ENCODE data around the gene INCA1.

The INCA1 gene

GRCh38 chr17:4966844-4967538, 30.3 kb downstream of the INCA1 start:
- no peak for TF ChIP-seq EZH2 (IDR thresholded peaks at IDR 0.05; ENCODE audit: borderline replicate concordance, low read length)
- TF ChIP-seq CTCF (IDR thresholded peaks at IDR 0.05; ENCODE audit: low read length): no peak

GRCh38 chr17:4965311-4965986, 31.9 kb downstream of the INCA1 start:
- H3F3A ChIP-seq (ENCODE audit: insufficient read depth, low read length): no peaks in the 10 kb centered on the region
- 0 out of 2 replicates have a peak, but pooled peaks cover 3% of the 10 kb centered on the region for H3K79me2 ChIP-seq (ENCODE audit: insufficient read depth, low read length)
- no peak overlapping the region for H3K4me2 ChIP-seq (ENCODE audit: low read length)
- no peaks in the 10 kb centered on the region for H3K9me2 ChIP-seq (ENCODE audit: low read depth, low read length)
- no peaks in the 10 kb centered on the region for H3K9me3 ChIP-seq (ENCODE audit: low read length)
- no peaks in the 10 kb centered on the region for H4K20me1 ChIP-seq (ENCODE audit: insufficient read depth, low read length)
- H2AFZ ChIP-seq (ENCODE audit: low read length): no peak overlapping the region
- TF ChIP-seq EZH2 (IDR thresholded peaks at IDR 0.05; ENCODE audit: borderline replicate concordance, low read length) (no peak), CTCF (IDR thresholded peaks at IDR 0.05; ENCODE audit: low read length) (no peak)
- H3K4me1 ChIP-seq (ENCODE audit: insufficient read depth, low read length, severe bottlenecking): peaks cover 25% of the 10 kb centered on the region
- H3K4me3 ChIP-seq (ENCODE audit: low read depth, low read length, poor library complexity, severe bottlenecking): no peak overlapping the region
- no peak overlapping the region for H3K9ac ChIP-seq (ENCODE audit: low read length)
- no peaks in the 10 kb centered on the region for H3K27me3 ChIP-seq (ENCODE audit: insufficient read depth, low read length)
- peaks cover 33% of the 10 kb centered on the region; the same call in 1 of the 2 replicates for H3K36me3 ChIP-seq (ENCODE audit: insufficient read depth, low read length)
- no peak overlapping the region for H3K27ac ChIP-seq (ENCODE audit: low read depth, low read length, poor library complexity, severe bottlenecking)

More at GRCh38 chr17:4966844-4967538, 30.3 kb downstream of the INCA1 start:
- H3K4me2 ChIP-seq (ENCODE audit: low read length): peak overlapping the region; percentile 81
- H3K79me2 ChIP-seq (ENCODE audit: insufficient read depth, low read length): 0 out of 2 replicates have a peak, but pooled peaks cover 3% of the 10 kb centered on the region
- peak overlapping the region; percentile 90 for H3K27ac ChIP-seq (ENCODE audit: low read depth, low read length, poor library complexity, severe bottlenecking)
- no peaks in the 10 kb centered on the region for H3K9me3 ChIP-seq (ENCODE audit: low read length)
- H3K4me3 ChIP-seq (ENCODE audit: low read depth, low read length, poor library complexity, severe bottlenecking): peak overlapping the region; percentile 84
- H3K36me3 ChIP-seq (ENCODE audit: insufficient read depth, low read length): peaks cover 37% of the 10 kb centered on the region; the same call in 1 of the 2 replicates
- H3K4me1 ChIP-seq (ENCODE audit: insufficient read depth, low read length, severe bottlenecking): peaks cover 25% of the 10 kb centered on the region
- peak overlapping the region; percentile 92 for H3K9ac ChIP-seq (ENCODE audit: low read length)
- no peaks in the 10 kb centered on the region for H3K9me2 ChIP-seq (ENCODE audit: low read depth, low read length)
- no peaks in the 10 kb centered on the region for H4K20me1 ChIP-seq (ENCODE audit: insufficient read depth, low read length)
- no peaks in the 10 kb centered on the region for H3F3A ChIP-seq (ENCODE audit: insufficient read depth, low read length)
- H2AFZ ChIP-seq (ENCODE audit: low read length): no peak overlapping the region
- no peaks in the 10 kb centered on the region for H3K27me3 ChIP-seq (ENCODE audit: insufficient read depth, low read length)

GRCh38 chr17:4960279-4960922, 36.9 kb downstream of the INCA1 start:
- no peak overlapping the region for H3K9ac ChIP-seq (ENCODE audit: low read length)
- H3K9me2 ChIP-seq (ENCODE audit: low read depth, low read length): no peaks in the 10 kb centered on the region
- H2AFZ ChIP-seq (ENCODE audit: low read length): no peak overlapping the region
- no peak overlapping the region for H3K27ac ChIP-seq (ENCODE audit: low read depth, low read length, poor library complexity, severe bottlenecking)
- no peaks in the 10 kb centered on the region for H3K4me1 ChIP-seq (ENCODE audit: insufficient read depth, low read length, severe bottlenecking)
- no peaks in the 10 kb centered on the region for H3K27me3 ChIP-seq (ENCODE audit: insufficient read depth, low read length)
- H3K4me3 ChIP-seq (ENCODE audit: low read depth, low read length, poor library complexity, severe bottlenecking): no peak overlapping the region
- H3K79me2 ChIP-seq (ENCODE audit: insufficient read depth, low read length): no peaks in the 10 kb centered on the region
- H4K20me1 ChIP-seq (ENCODE audit: insufficient read depth, low read length): no peaks in the 10 kb centered on the region
- H3F3A ChIP-seq (ENCODE audit: insufficient read depth, low read length): no peaks in the 10 kb centered on the region
- TF ChIP-seq EZH2 (IDR thresholded peaks at IDR 0.05; ENCODE audit: borderline replicate concordance, low read length): no peak
- TF ChIP-seq CTCF (IDR thresholded peaks at IDR 0.05; ENCODE audit: low read length): no peak
- peaks cover 22% of the 10 kb centered on the region for H3K36me3 ChIP-seq (ENCODE audit: insufficient read depth, low read length)
- H3K9me3 ChIP-seq (ENCODE audit: low read length): no peaks in the 10 kb centered on the region
- H3K4me2 ChIP-seq (ENCODE audit: low read length): no peak overlapping the region
